Cortex of kidney (tissue), 1 donor: ENCODE results near the gene RAF1.
"Not testable (repeated sequence)": the region's sequence is repeated elsewhere in the genome, so short reads cannot be mapped to it uniquely, and the experiment has no call there.

Source experiments
- DNase-seq: peaks from one replicate; lab custom pipeline; 2025; lab: John Stamatoyannopoulos, UW

The RAF1 gene

GRCh38 chr3:12663936-12664908 lies at the start of gene RAF1:
Gene RAF1 (minus strand): TSS chr3:12664117. CDS start chr3:12618721, 45,396 bp downstream.
- peak; percentile 65 for DNase-seq

GRCh38 chr3:12710062-12710461 lies 46.1 kb upstream of the RAF1 start:
- DNase-seq: no peak

GRCh38 chr3:12709334-12709733 lies 45.4 kb upstream of the RAF1 start:
- DNase-seq: no peak

- no peak for DNase-seq
Observed at GRCh38 chr3:12708584-12709192, 44.8 kb upstream of the RAF1 start.

GRCh38 chr3:12707449-12707848 lies 43.5 kb upstream of the RAF1 start:
- DNase-seq: no peak

GRCh38 chr3:12706504-12707253 lies 42.8 kb upstream of the RAF1 start:
- no peak for DNase-seq

- DNase-seq: no peak
Observed at GRCh38 chr3:12705981-12706380, 42.1 kb upstream of the RAF1 start.

- DNase-seq: no peak
Observed at GRCh38 chr3:12705374-12705926, 41.5 kb upstream of the RAF1 start.

GRCh38 chr3:12702501-12702900 lies 38.6 kb upstream of the RAF1 start:
- no peak for DNase-seq

- not testable (repeated sequence) for DNase-seq
Observed at GRCh38 chr3:12701601-12702000, 37.7 kb upstream of the RAF1 start.

GRCh38 chr3:12700800-12701199 lies 36.9 kb upstream of the RAF1 start:
- DNase-seq: no peak

- DNase-seq: no peak
Observed at GRCh38 chr3:12695916-12696315, 32.0 kb upstream of the RAF1 start.

- DNase-seq: no peak
Observed at GRCh38 chr3:12695112-12695511, 31.2 kb upstream of the RAF1 start.

- no peak for DNase-seq
Observed at GRCh38 chr3:12692444-12692843, 28.5 kb upstream of the RAF1 start.

- no peak for DNase-seq
Observed at GRCh38 chr3:12689997-12690711, 26.2 kb upstream of the RAF1 start.

- DNase-seq: no peak
Observed at GRCh38 chr3:12687948-12688347, 24.0 kb upstream of the RAF1 start.

GRCh38 chr3:12686096-12686495 lies 22.2 kb upstream of the RAF1 start:
- no peak for DNase-seq

- DNase-seq: no peak
Observed at GRCh38 chr3:12681943-12682390, 18.1 kb upstream of the RAF1 start.

GRCh38 chr3:12681089-12681942 lies 17.4 kb upstream of the RAF1 start:
- no peak for DNase-seq

- DNase-seq: no peak
Observed at GRCh38 chr3:12679468-12679867, 15.6 kb upstream of the RAF1 start.

GRCh38 chr3:12677616-12678015 lies 13.7 kb upstream of the RAF1 start:
- DNase-seq: no peak
